Heart left ventricle (tissue), 13 donors: Measurements from ENCODE around the gene ASH1L.
"Not testable (repeated sequence)": the region's sequence is repeated elsewhere in the genome, so short reads cannot be mapped to it uniquely, and the experiment has no call there.

Experiments used
- CTCF ChIP-seq, 12 donors: fragments of 200-600 bp; sonication (generic) in 4 of 12; IDR thresholded peaks; one replicate each; pipeline versions ENCODE4 v1.5.0 to v1.8.0; 2018 to 2022; ENCODE audit warnings: antibody characterized with exemption in 12 of 12, mild to moderate bottlenecking in 5 of 12
- POLR2A ChIP-seq, 2 donors: fragments of 450-650 bp; IDR thresholded peaks; one replicate each; pipeline ENCODE4 v1.6.1; 2017; ENCODE audit warnings: antibody characterized with exemption in 2 of 2, mild to moderate bottlenecking in 2 of 2, moderate library complexity in 2 of 2
- donor health status: ischemic (EF 13 %, LVEDD 7.1; RV severe dilation, severe dysfunction).
- donor health status: DM: no; HTN: yes; CAD: no.
- donor health status: DM: no; HTN: no; CAD: no.
- donor health status: ischemic (EF 25% LVEDD 6.9; RV normal size, moderate dysfunction).
- donor health status: ischemic (EF 25% LVEDD 5.7; RV mildly dilated, moderate dysfunction).
- donor health status: ischemic (EF 35%, LVEDD 5.7; RV mildly dilated, moderate dysfunction).
- donor health status: nonischemic (EF 11% LVEDD 7.7; RV severe dilation, severe dysfunction).
- donor health status: DM: yes; HTN: yes; CAD: no.
- donor health status: PGD.
- donor health status: ischemic (EF 29% LVEDD 5.4; RV normal size, mild dysfunction).
- donor health status: nonischemic (EF 23%, LVEDD 6.1; RV moderate dilation, normal function).

GRCh38 chr1:155589282-155589681, 26.7 kb upstream of the ASH1L start:
- TF ChIP-seq POLR2A, CTCF (IDR thresholded peaks at IDR 0.05): not testable (repeated sequence)
